HEK293 (cell line): ENCODE data around the gene CHI3L1.

Experiments
- CTCF ChIA-PET: fragments of 350-600 bp; formaldehyde crosslinking; extraction: SDS; loops from one replicate; lab custom pipeline; 2021; ENCODE audit warnings: antibody characterized with exemption; lab: Yijun Ruan, JAX
- POLR2A ChIA-PET: fragments of 300-600 bp; formaldehyde crosslinking; extraction: SDS; loops from one replicate; lab custom pipeline; 2020; ENCODE audit warnings: antibody characterized with exemption, inconsistent platforms; lab: Yijun Ruan, JAX
- H3K27ac ChIP-seq: fragments of 200-500 bp; sonication (Bioruptor generic); 2 replicates; pipeline ENCODE4 v1.5.1; 2014; ENCODE audit warnings: low read depth, low read length, control low read depth, inconsistent platforms; ENCODE audit errors: extremely low read depth
- H3K36me3 ChIP-seq, 2 experiments: fragments of 200-500 bp in 1 of 2; sonication (Bioruptor generic) in 1 of 2; 1 replicate in 1 of 2; 2 replicates in 1 of 2; pipeline ENCODE4 v1.5.1; 2014 to 2017; ENCODE audit warnings: inconsistent platforms in 2 of 2, low read length in 2 of 2; ENCODE audit not compliant: control insufficient read depth in 2 of 2, insufficient read depth in 1 of 2
- H3K4me1 ChIP-seq: fragments of 200-500 bp; sonication (Bioruptor generic); 2 replicates; pipeline ENCODE4 v1.5.1; 2014; ENCODE audit warnings: mild to moderate bottlenecking, low read length, inconsistent platforms; ENCODE audit not compliant: control insufficient read depth, insufficient read depth
- H3K4me3 ChIP-seq: 2 replicates; pipeline ENCODE4 v1.5.1; 2011; ENCODE audit warnings: low read depth, mild to moderate bottlenecking, control low read depth, low read length, moderate library complexity
- H3K9me3 ChIP-seq: fragments of 200-500 bp; sonication (Bioruptor generic); 2 replicates; pipeline ENCODE4 v1.5.1; 2014; ENCODE audit warnings: low read depth, low read length, inconsistent platforms; ENCODE audit not compliant: control insufficient read depth, insufficient read depth
- GLI2 ChIP-seq: fragments of 450-650 bp; formaldehyde crosslinking; IDR thresholded peaks from 2 replicates; pipeline ENCODE4; 2017; ENCODE audit warnings: missing biosample characterization, missing genetic modification characterization, low read depth, borderline replicate concordance
- INSM2 ChIP-seq: fragments of 450-650 bp; formaldehyde crosslinking; IDR thresholded peaks from 2 replicates; pipeline ENCODE4 v1.5.1; 2016; ENCODE audit warnings: missing biosample characterization, missing genetic modification characterization
- KLF7 ChIP-seq: fragments of 450-650 bp; formaldehyde crosslinking; IDR thresholded peaks from 2 replicates; pipeline ENCODE4 v1.5.1; 2016; ENCODE audit warnings: missing biosample characterization, missing genetic modification characterization, borderline replicate concordance
- MZF1 ChIP-seq: fragments of 450-650 bp; formaldehyde crosslinking; IDR thresholded peaks from 2 replicates; pipeline ENCODE4 v1.5.1; 2017; ENCODE audit warnings: missing biosample characterization, missing genetic modification characterization, borderline replicate concordance
- TRIM28 ChIP-seq: IDR thresholded peaks from 2 replicates; pipeline ENCODE4 v1.6.1; 2011; ENCODE audit warnings: low read length, control low read depth, borderline replicate concordance
- TSHZ1 ChIP-seq: fragments of 450-650 bp; formaldehyde crosslinking; IDR thresholded peaks from 2 replicates; pipeline ENCODE4 v1.5.1; 2016; ENCODE audit warnings: missing biosample characterization, missing genetic modification characterization, borderline replicate concordance
- ZBTB26 ChIP-seq: fragments of 450-650 bp; formaldehyde crosslinking; optimal IDR thresholded peaks from 2 replicates; pipeline ENCODE3; 2016; ENCODE audit warnings: missing biosample characterization, mild to moderate bottlenecking, missing genetic modification characterization
- ZEB2 ChIP-seq: fragments of 450-650 bp; formaldehyde crosslinking; IDR thresholded peaks from 2 replicates; pipeline ENCODE4 v1.5.1; 2016; ENCODE audit warnings: missing biosample characterization, missing genetic modification characterization
- ZNF2 ChIP-seq: fragments of 450-650 bp; formaldehyde crosslinking; IDR thresholded peaks from 2 replicates; pipeline ENCODE4 v1.5.1; 2016; ENCODE audit warnings: missing biosample characterization, missing genetic modification characterization
- ZNF248 ChIP-seq: fragments of 450-650 bp; formaldehyde crosslinking; IDR thresholded peaks from 2 replicates; pipeline ENCODE4 v1.5.1; 2017; ENCODE audit warnings: missing biosample characterization, missing genetic modification characterization
- ZNF37A ChIP-seq: fragments of 450-650 bp; IDR thresholded peaks from 2 replicates; pipeline ENCODE4 v1.5.1; 2018; ENCODE audit warnings: missing biosample characterization, missing genetic modification characterization
- ZNF394 ChIP-seq: fragments of 450-650 bp; formaldehyde crosslinking; IDR thresholded peaks from 2 replicates; pipeline ENCODE4 v1.5.1; 2016; ENCODE audit warnings: missing biosample characterization, missing genetic modification characterization, mild to moderate bottlenecking, moderate library complexity, borderline replicate concordance
- ZNF404 ChIP-seq: fragments of 450-650 bp; formaldehyde crosslinking; IDR thresholded peaks from 2 replicates; pipeline ENCODE4 v1.5.1; 2017; ENCODE audit warnings: missing biosample characterization, missing genetic modification characterization
- ZNF48 ChIP-seq: fragments of 450-650 bp; formaldehyde crosslinking; IDR thresholded peaks from 2 replicates; pipeline ENCODE4 v1.5.1; 2016; ENCODE audit warnings: missing biosample characterization, missing genetic modification characterization
- ZNF530 ChIP-seq: fragments of 450-650 bp; formaldehyde crosslinking; IDR thresholded peaks from 2 replicates; pipeline ENCODE4 v1.5.1; 2016; ENCODE audit warnings: low read depth, missing biosample characterization, missing genetic modification characterization
- ZNF580 ChIP-seq: fragments of 450-650 bp; formaldehyde crosslinking; IDR thresholded peaks from 2 replicates; pipeline ENCODE4 v1.5.1; 2016; ENCODE audit warnings: missing biosample characterization, missing genetic modification characterization
- ZNF621 ChIP-seq: fragments of 450-650 bp; formaldehyde crosslinking; IDR thresholded peaks from 2 replicates; pipeline ENCODE4 v1.5.1; 2017; ENCODE audit warnings: missing biosample characterization, missing genetic modification characterization
- ZNF692 ChIP-seq: fragments of 450-650 bp; formaldehyde crosslinking; IDR thresholded peaks from 2 replicates; pipeline ENCODE4 v1.5.1; 2016; ENCODE audit warnings: missing biosample characterization, missing genetic modification characterization
- ZNF701 ChIP-seq: fragments of 450-650 bp; formaldehyde crosslinking; IDR thresholded peaks from 2 replicates; pipeline ENCODE4 v1.5.1; 2016; ENCODE audit warnings: missing biosample characterization, missing genetic modification characterization
- ZNF768 ChIP-seq: fragments of 450-650 bp; formaldehyde crosslinking; IDR thresholded peaks from 2 replicates; pipeline ENCODE4 v1.5.1; 2018; ENCODE audit warnings: missing biosample characterization, mild to moderate bottlenecking, missing genetic modification characterization
- ZSCAN18 ChIP-seq: fragments of 450-650 bp; formaldehyde crosslinking; IDR thresholded peaks from 2 replicates; pipeline ENCODE4 v1.5.1; 2016; ENCODE audit warnings: missing biosample characterization, missing genetic modification characterization
- ZSCAN5A ChIP-seq: fragments of 450-650 bp; formaldehyde crosslinking; IDR thresholded peaks from 2 replicates; pipeline ENCODE4 v1.5.1; 2016; ENCODE audit warnings: missing biosample characterization, missing genetic modification characterization

The CHI3L1 gene

GRCh38 chr1:203174324-203174985 lies 12.0 kb downstream of the CHI3L1 start:
- Histone ChIP-seq H3K36me3 (no peaks in the 10 kb centered on the region), H3K4me3 (no peak overlapping the region)
- CTCF ChIA-PET, result interaction anchor here (0.7 to 7.5 kb wide), 6 partner anchors 43 to 135 kb away, joined by 6 to 113 read pairs (median 26); partner anchors contain the start of gene ADORA1
- peak; percentile 89; the same call in 1 of the 2 replicates for TF ChIP-seq ZNF768 (tag by site-specific recombination)
- TF ChIP-seq ZNF701 (tag by site-specific recombination), result no peak
- no peak for TF ChIP-seq ZNF530 (tag by site-specific recombination)
- no peak for TF ChIP-seq ZEB2 (tag by site-specific recombination)
- 0 out of 2 replicates have a peak, but pooled peaks have one; percentile 44 for TF ChIP-seq ZNF580 (tag by site-specific recombination)
- TF ChIP-seq, all 188 proteins: peak for 2
- no peak overlapping the region for H3K27ac ChIP-seq
- POLR2A ChIA-PET, result no interaction called here
- H3K9me3 ChIP-seq, result no peaks in the 10 kb centered on the region
- H3K4me1 ChIP-seq, result no peaks in the 10 kb centered on the region; the same call in 1 of the 2 replicates

GRCh38 chr1:203173566-203173965 lies 12.9 kb downstream of the CHI3L1 start:
- Histone ChIP-seq H3K4me1 (no peaks in the 10 kb centered on the region; the same call in 1 of the 2 replicates), H3K27ac (no peak overlapping the region; the same call in 1 of the 2 replicates), H3K9me3 (no peaks in the 10 kb centered on the region), H3K4me3 (no peak overlapping the region), H3K36me3 (no peaks in the 10 kb centered on the region)
- POLR2A ChIA-PET, result interaction anchor here (0.9 to 1.0 kb wide), 2 partner anchors 20 to 45 kb away, joined by 3 to 4 read pairs; no protein-coding TSS in a partner anchor
- CTCF ChIA-PET, result interaction anchor here (0.6 to 7.5 kb wide), 24 partner anchors 9 to 206 kb away, joined by 3 to 113 read pairs (median 8); partner anchors contain the start of gene ADORA1
- TF ChIP-seq TRIM28 (no peak), ZNF37A (no peak), ZNF692 (tag by site-specific recombination) (no peak), ZNF404 (no peak), ZBTB26 (no peak), ZNF768 (tag by site-specific recombination) (no peak), KLF7 (tag by site-specific recombination) (no peak), ZSCAN5A (no peak), ZNF48 (tag by site-specific recombination) (no peak), ZNF394 (tag by site-specific recombination) (peak; percentile 31; the same call in 1 of the 2 replicates), GLI2 (tag by site-specific recombination) (no peak), INSM2 (tag by site-specific recombination) (no peak), ZNF2 (tag by site-specific recombination) (no peak), ZNF248 (tag by site-specific recombination) (no peak), ZNF621 (tag by site-specific recombination) (no peak), ZSCAN18 (tag by site-specific recombination) (no peak), MZF1 (0 out of 2 replicates have a peak, but pooled peaks have one; percentile 26), TSHZ1 (tag by site-specific recombination) (no peak)
